Uterus (tissue), 2 donors: ENCODE measurements around the gene HVCN1.

Experiments used
- CTCF ChIP-seq, 4 experiments: fragments of 200-600 bp in 2 of 4; fragments of 450-650 bp in 2 of 4; sonication (generic) in 2 of 4; IDR thresholded peaks; one replicate each; pipeline ENCODE4 v1.5.1; 2016 to 2019; ENCODE audit warnings: antibody characterized with exemption in 4 of 4, mild to moderate bottlenecking in 2 of 4, moderate library complexity in 1 of 4
- POLR2A ChIP-seq, 2 donors: fragments of 450-650 bp; IDR thresholded peaks; one replicate each; pipeline ENCODE4 v1.6.1; 2016; ENCODE audit warnings: antibody characterized with exemption in 2 of 2, mild to moderate bottlenecking in 1 of 2, moderate library complexity in 1 of 2

GRCh38 chr12:110639336-110640141 is 49.4 kb downstream of the HVCN1 start:
- no peak for TF ChIP-seq POLR2A (IDR thresholded peaks at IDR 0.05)
- no peak for TF ChIP-seq CTCF (IDR thresholded peaks at IDR 0.05)
